A549 treated with CpdA at 1 μM for 4 hours (cell line): ENCODE results near the gene PRIMA1. TPM values are rescaled to one million over a fixed set of nuclear protein-coding genes. Genes with fewer than 3 reads are reported as not detected.

Experiments used
- total RNA-seq: library from RNA; stranded (reverse); fragments of 200-300 nt; extraction: Qiagen RNA extraction; gene quantifications from 5 replicates; pipeline ENCODE4 v1.2.3, GENCODE V29; 2022; ENCODE audit warnings: low read depth

Gene PRIMA1
- 0.21 to 0.40 TPM (median 0.31 TPM) in 5 replicates for total RNA-seq

GRCh38 chr14:93788293-93788542 lies at the start of gene PRIMA1:
Gene PRIMA1, minus strand, starts transcription at chr14:93788485. Its CDS starts 767 bp downstream, at chr14:93787718.

Other genes starting within 250 kb of the PRIMA1 start
- gene FAM181A, start 138.9 kb upstream of the PRIMA1 start, total RNA-seq: not detected in 5 replicates
- 1.5 to 3.5 TPM (median 1.9 TPM) in 5 replicates for gene ASB2, start 188.1 kb upstream of the PRIMA1 start, total RNA-seq
- gene CCDC197, start 208.8 kb upstream of the PRIMA1 start, total RNA-seq: not detected in 5 replicates
- 4.3 to 6.5 TPM (median 4.7 TPM) in 5 replicates for gene OTUB2, start 237.9 kb upstream of the PRIMA1 start, total RNA-seq